Osteocyte (in vitro differentiated cells): ENCODE results near the gene EFEMP1. TPM values are rescaled to one million over a fixed set of nuclear protein-coding genes. Genes with fewer than 3 reads are reported as not detected.

Experiments
- DNase-seq: peaks from one replicate; pipeline ENCODE4 v3.0.0; 2021; ENCODE audit warnings: mixed read lengths; ENCODE audit not compliant: unreplicated experiment; ENCODE audit errors: extremely low spot score
- H3K27ac Mint-ChIP-seq: one replicate; pipeline ENCODE4 v1.8.0; 2021; ENCODE audit warnings: mild to moderate bottlenecking, mixed read lengths; ENCODE audit not compliant: unreplicated experiment
- H3K27me3 Mint-ChIP-seq: one replicate; pipeline ENCODE4 v1.8.0; 2021; ENCODE audit warnings: mixed read lengths; ENCODE audit not compliant: unreplicated experiment
- H3K36me3 Mint-ChIP-seq: one replicate; pipeline ENCODE4 v1.8.0; 2021; ENCODE audit warnings: mixed read lengths; ENCODE audit not compliant: unreplicated experiment
- H3K4me1 Mint-ChIP-seq: one replicate; pipeline ENCODE4 v1.8.0; 2021; ENCODE audit warnings: mixed read lengths; ENCODE audit not compliant: unreplicated experiment
- H3K4me3 Mint-ChIP-seq: one replicate; pipeline ENCODE4 v1.8.0; 2021; ENCODE audit warnings: mild to moderate bottlenecking, moderate library complexity, mixed read lengths; ENCODE audit not compliant: unreplicated experiment
- H3K9me3 Mint-ChIP-seq: one replicate; pipeline ENCODE4 v1.8.0; 2021; ENCODE audit warnings: mixed read lengths; ENCODE audit not compliant: unreplicated experiment
- CTCF ChIP-seq: fragments of 200-600 bp; sonication (generic); IDR thresholded peaks from 2 replicates; pipeline ENCODE4 v1.5.0; 2021; ENCODE audit warnings: antibody characterized with exemption, mild to moderate bottlenecking, moderate library complexity
- total RNA-seq: library from RNA; stranded (reverse); gene quantifications from 2 replicates; pipeline ENCODE4 v1.2.1, GENCODE V29; 2021

Gene EFEMP1
- total RNA-seq, 1 donor from 2014 or later = 7.4 TPM

GRCh38 chr2:55918856-55919255 is 4.7 kb downstream of the EFEMP1 start:
- Mint-ChIP-seq H3K27me3 (peaks cover 27% of the 10 kb centered on the region), H3K4me3 (no peak overlapping the region), H3K27ac (no peak overlapping the region), H3K4me1 (peaks cover 12% of the 10 kb centered on the region), H3K36me3 (no peaks in the 10 kb centered on the region), H3K9me3 (no peaks in the 10 kb centered on the region)
- TF ChIP-seq CTCF = no peak
- no peak for DNase-seq

GRCh38 chr2:55917713-55918390 is 5.7 kb downstream of the EFEMP1 start:
- DNase-seq = no peak
- no peak overlapping the region for H3K4me3 Mint-ChIP-seq
- H3K4me1 Mint-ChIP-seq = peaks cover 5% of the 10 kb centered on the region
- no peak overlapping the region for H3K27ac Mint-ChIP-seq
- H3K27me3 Mint-ChIP-seq = peaks cover 28% of the 10 kb centered on the region
- no peaks in the 10 kb centered on the region for H3K9me3 Mint-ChIP-seq
- no peaks in the 10 kb centered on the region for H3K36me3 Mint-ChIP-seq
- no peak for TF ChIP-seq CTCF

GRCh38 chr2:55917117-55917516 is 6.5 kb downstream of the EFEMP1 start:
- no peak for TF ChIP-seq CTCF
- H3K27me3 Mint-ChIP-seq = peaks cover 28% of the 10 kb centered on the region
- DNase-seq = no peak
- no peak overlapping the region for H3K4me3 Mint-ChIP-seq
- H3K4me1 Mint-ChIP-seq = no peaks in the 10 kb centered on the region
- no peak overlapping the region for H3K27ac Mint-ChIP-seq
- no peaks in the 10 kb centered on the region for H3K36me3 Mint-ChIP-seq
- H3K9me3 Mint-ChIP-seq = no peaks in the 10 kb centered on the region

- no peak for TF ChIP-seq CTCF
- DNase-seq = no peak
- no peak overlapping the region for H3K4me3 Mint-ChIP-seq
Observed at GRCh38 chr2:55916473-55917049, 7.0 kb downstream of the EFEMP1 start.

GRCh38 chr2:55914786-55915185 is 8.8 kb downstream of the EFEMP1 start:
- DNase-seq = no peak
- no peak for TF ChIP-seq CTCF
- Mint-ChIP-seq H3K4me1 (no peaks in the 10 kb centered on the region), H3K27me3 (peaks cover 40% of the 10 kb centered on the region), H3K36me3 (no peaks in the 10 kb centered on the region), H3K4me3 (no peak overlapping the region), H3K27ac (no peak overlapping the region), H3K9me3 (no peaks in the 10 kb centered on the region)

More at GRCh38 chr2:55916473-55917049, 7.0 kb downstream of the EFEMP1 start:
- no peak overlapping the region for H3K27ac Mint-ChIP-seq
- H3K9me3 Mint-ChIP-seq = no peaks in the 10 kb centered on the region
- peaks cover 30% of the 10 kb centered on the region for H3K27me3 Mint-ChIP-seq
- no peaks in the 10 kb centered on the region for H3K36me3 Mint-ChIP-seq
- no peaks in the 10 kb centered on the region for H3K4me1 Mint-ChIP-seq
